ENCODE results near the gene ELOA. TPM values are rescaled to one million over a fixed set of nuclear protein-coding genes. Genes with fewer than 3 reads are reported as not detected.

Gene ELOA, protein sequence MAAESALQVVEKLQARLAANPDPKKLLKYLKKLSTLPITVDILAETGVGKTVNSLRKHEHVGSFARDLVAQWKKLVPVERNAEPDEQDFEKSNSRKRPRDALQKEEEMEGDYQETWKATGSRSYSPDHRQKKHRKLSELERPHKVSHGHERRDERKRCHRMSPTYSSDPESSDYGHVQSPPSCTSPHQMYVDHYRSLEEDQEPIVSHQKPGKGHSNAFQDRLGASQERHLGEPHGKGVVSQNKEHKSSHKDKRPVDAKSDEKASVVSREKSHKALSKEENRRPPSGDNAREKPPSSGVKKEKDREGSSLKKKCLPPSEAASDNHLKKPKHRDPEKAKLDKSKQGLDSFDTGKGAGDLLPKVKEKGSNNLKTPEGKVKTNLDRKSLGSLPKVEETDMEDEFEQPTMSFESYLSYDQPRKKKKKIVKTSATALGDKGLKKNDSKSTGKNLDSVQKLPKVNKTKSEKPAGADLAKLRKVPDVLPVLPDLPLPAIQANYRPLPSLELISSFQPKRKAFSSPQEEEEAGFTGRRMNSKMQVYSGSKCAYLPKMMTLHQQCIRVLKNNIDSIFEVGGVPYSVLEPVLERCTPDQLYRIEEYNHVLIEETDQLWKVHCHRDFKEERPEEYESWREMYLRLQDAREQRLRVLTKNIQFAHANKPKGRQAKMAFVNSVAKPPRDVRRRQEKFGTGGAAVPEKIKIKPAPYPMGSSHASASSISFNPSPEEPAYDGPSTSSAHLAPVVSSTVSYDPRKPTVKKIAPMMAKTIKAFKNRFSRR
- 10 to 100 TPM; 26.8 to 29.0 TPM for total RNA-seq

DNA sequence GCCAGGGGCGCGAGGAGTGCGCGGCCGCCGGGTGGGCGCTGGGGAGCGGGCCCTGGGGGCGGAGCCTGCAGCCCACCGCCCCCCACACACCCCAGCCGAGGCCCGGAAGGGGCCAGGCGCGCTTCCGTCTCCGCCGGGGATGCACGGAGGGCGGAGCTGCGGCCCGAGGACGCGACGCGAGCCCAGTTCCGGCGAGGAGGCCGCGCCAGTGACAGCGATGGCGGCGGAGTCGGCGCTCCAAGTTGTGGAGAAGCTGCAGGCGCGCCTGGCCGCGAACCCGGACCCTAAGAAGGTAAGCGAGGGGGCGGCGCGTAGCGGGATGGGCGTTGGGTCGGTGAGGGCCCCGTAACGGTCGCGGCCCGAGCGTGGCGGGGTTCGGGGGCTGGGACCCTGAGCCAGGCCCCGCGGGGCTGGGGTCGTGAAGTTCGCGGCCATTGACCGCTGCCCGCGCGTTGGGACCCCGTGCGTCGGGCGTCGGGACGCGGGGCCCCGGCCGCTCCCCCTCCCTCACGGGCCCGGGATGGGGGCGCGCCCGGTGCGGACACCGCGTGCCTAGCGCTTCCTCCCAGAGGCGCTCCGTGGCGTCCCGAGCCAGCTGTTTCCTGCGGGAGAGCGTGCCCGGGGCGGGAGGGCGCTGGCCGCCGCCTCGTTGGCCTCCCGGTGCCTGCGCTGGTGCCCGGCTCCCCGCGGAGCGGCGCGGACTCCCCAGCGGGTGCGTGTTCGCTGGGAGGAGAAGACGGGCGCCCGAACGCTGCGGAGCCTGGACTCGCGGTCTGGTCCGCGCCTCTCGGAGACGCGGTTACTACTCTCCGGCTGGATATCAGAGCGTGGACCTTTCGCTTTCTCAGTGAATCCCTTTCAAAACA is at the start of gene ELOA:
Gene ELOA (plus strand): TSS at position 185 of the 866 bp plus-strand sequence. CDS start 33 bp downstream, at position 218.

GRCh38 chr1:23777979-23778814 is 34.9 kb downstream of the ELOA start, which contains the start of gene PITHD1:
Gene PITHD1, plus strand, starts transcription at chr1:23778418. Its CDS starts 98 bp downstream, at chr1:23778516.

DNA sequence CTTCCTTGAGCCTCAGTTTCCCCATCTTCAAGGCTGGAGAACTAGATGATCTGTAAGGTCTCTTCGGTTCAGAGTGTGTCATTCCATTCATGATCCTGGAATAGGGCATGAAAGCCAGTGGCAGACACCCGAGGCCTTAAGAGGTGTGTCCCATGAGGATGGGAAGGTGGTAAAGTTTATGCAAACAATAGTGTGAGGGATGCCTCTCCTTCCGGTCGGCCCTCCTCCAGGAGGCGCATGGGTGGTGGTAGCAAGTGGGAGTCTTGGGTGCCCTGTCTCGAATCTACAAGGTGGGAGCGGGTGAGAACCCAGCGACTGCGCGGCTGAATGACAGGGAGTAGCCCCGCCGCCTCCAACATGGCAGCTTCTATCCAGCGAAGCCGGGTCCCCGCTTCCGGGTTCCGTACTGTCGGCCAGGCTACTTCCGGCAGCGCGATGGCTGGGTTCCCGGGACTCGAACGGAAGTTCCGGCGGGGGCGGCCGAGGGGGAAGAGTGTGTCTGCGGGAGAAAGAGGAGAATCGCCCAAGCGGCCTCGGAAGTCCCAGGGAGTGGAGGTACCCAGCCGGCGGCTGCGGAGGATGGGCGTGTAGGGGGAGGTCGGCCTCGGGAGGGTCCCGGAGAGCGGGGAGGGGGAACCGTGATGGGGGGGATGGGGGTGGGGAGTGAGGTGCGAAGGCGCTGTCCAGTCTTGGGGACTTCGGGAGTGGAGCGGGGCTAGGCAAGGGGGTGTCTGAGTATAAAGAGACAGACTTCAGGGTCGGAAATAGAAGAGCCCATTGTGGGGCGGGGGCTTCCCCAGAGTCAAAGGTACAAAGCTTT is 47.6 kb downstream of the ELOA start, which contains the start of gene LYPLA2:
Gene LYPLA2 (plus strand): TSS at position 450 of the 820 bp plus-strand sequence. CDS start 1,538 bp downstream, outside the sequence.

GRCh38 chr1:23800400-23801337 is 57.4 kb downstream of the ELOA start, which contains the start of gene GALE:
Gene GALE, minus strand, starts transcription at chr1:23800754. Its CDS starts 1,747 bp downstream, at chr1:23799007.

Other genes with a start within 250 kb of the ELOA start
- 10 to 100 TPM; 53.4 to 54.5 TPM for gene E2F2, start 212.2 kb upstream of the ELOA start, total RNA-seq
- 10 to 100 TPM; 32.0 TPM for gene ID3, start 184.0 kb upstream of the ELOA start, total RNA-seq
- gene RPL11, start 51.7 kb upstream of the ELOA start, total RNA-seq: 1,000 to 10,000 TPM; 1,629 to 1,768 TPM
- 10 to 100 TPM; 46.5 to 46.9 TPM for gene PITHD1, start 34.9 kb downstream of the ELOA start, total RNA-seq
- gene LYPLA2, start 47.7 kb downstream of the ELOA start, total RNA-seq: 10 to 100 TPM; 71.0 to 72.3 TPM
- 10 to 100 TPM; 13.6 to 18.7 TPM for gene GALE, start 57.3 kb downstream of the ELOA start, total RNA-seq
- gene HMGCL, start 82.0 kb downstream of the ELOA start, total RNA-seq: 10 to 100 TPM; 30.0 to 31.5 TPM
- 1 to 10 TPM; 6.8 to 7.0 TPM for gene FUCA1, start 124.8 kb downstream of the ELOA start, total RNA-seq
- gene CNR2, start 169.9 kb downstream of the ELOA start, total RNA-seq: under 1 TPM; 0.28 to 0.29 TPM
- gene PNRC2, start 216.4 kb downstream of the ELOA start, total RNA-seq: 100 to 1,000 TPM; 132 to 145 TPM
- gene SRSF10, start 236.9 kb downstream of the ELOA start, total RNA-seq: 100 to 1,000 TPM; 186 to 190 TPM

All from activated naive CD4-positive, alpha-beta T cell treated with anti-CD3 and anti-CD28 coated beads, Interleukin-2, amount 10 ng/mL, durations not matched to agents 5 hours and 36 hours (primary cell).